K562 (cell line): ENCODE data around the gene HTR4. TPM values are rescaled to one million over a fixed set of nuclear protein-coding genes. Genes with fewer than 3 reads are reported as not detected.

Experiments used
- ATAC-seq: fragments of 200-7000 bp; cut with Tn5 transposase; 3 replicates; pipeline ENCODE4 v1.9.1; 2020; ENCODE audit warnings: moderate library complexity
- BruUV-seq: library from RNA; stranded (reverse); fragments of 400-500 nt; replicated peaks from 2 replicates; lab custom pipeline; 2021; lab: Mats Ljungman, UMichigan
- CTCF ChIA-PET: fragments of 300-600 bp; formaldehyde crosslinking; extraction: SDS; loops from one replicate; lab custom pipeline; 2021; ENCODE audit warnings: low intra/inter-chr PET ratio; lab: Yijun Ruan, JAX
- POLR2A ChIA-PET: fragments of 300-600, 350-650 bp; sonication (Branson Sonifier 250); formaldehyde crosslinking; extraction: SDS; loops from one replicate; lab custom pipeline; 2021; ENCODE audit warnings: antibody characterized with exemption, inconsistent platforms; lab: Yijun Ruan, JAX
- DNase-seq, 4 experiments: peaks; one replicate each; pipeline versions ENCODE4 v3.0.0 to v3.0.0-alpha.2; 2011 to 2018; ENCODE audit warnings: low spot score in 3 of 4, mixed read lengths in 3 of 4; ENCODE audit errors: extremely low read depth in 1 of 4
- FAIRE-seq: peaks from 2 replicates; lab custom pipeline; 2011; peaks lifted over from hg19 to GRCh38; lab: Jason Lieb, UNC
- H2AFZ ChIP-seq: 2 replicates; pipeline ENCODE4 v1.6.0; 2011; ENCODE audit warnings: low read depth, low read length, control low read depth, inconsistent platforms
- H3K27ac ChIP-seq: fragments of 200-600 bp; 3 replicates; pipeline ENCODE4 v1.8.0; 2011; ENCODE audit warnings: low read depth, mild to moderate bottlenecking, control low read depth, inconsistent platforms, low read length, moderate library complexity, mixed read lengths; ENCODE audit errors: extremely low read depth
- H3K27me3 ChIP-seq, 2 experiments: fragments of 300-600 bp in 1 of 2; 2 replicates in 1 of 2; 3 replicates in 1 of 2; pipeline versions ENCODE4 v1.6.0 to v1.8.0; 2011; ENCODE audit warnings: inconsistent platforms in 2 of 2, low read length in 2 of 2, mild to moderate bottlenecking in 1 of 2, mixed read lengths in 1 of 2, moderate library complexity in 1 of 2; ENCODE audit not compliant: control insufficient read depth in 2 of 2, insufficient read depth in 2 of 2
- H3K36me3 ChIP-seq: fragments of 300-600 bp; 3 replicates; pipeline ENCODE4 v1.8.0; 2011; ENCODE audit warnings: mild to moderate bottlenecking, low read length, inconsistent platforms; ENCODE audit not compliant: control insufficient read depth, insufficient read depth
- H3K4me1 ChIP-seq, 2 experiments: fragments of 200-600 bp in 1 of 2; replicated peaks in 1 of 2; 2 replicates in 1 of 2; 3 replicates in 1 of 2; pipeline versions ENCODE4 v1.5.1 to v1.8.0; 2011; ENCODE audit warnings: inconsistent platforms in 2 of 2, low read length in 2 of 2, mild to moderate bottlenecking in 1 of 2, mixed read lengths in 1 of 2, moderate library complexity in 1 of 2; ENCODE audit not compliant: control insufficient read depth in 2 of 2, insufficient read depth in 2 of 2
- H3K4me2 ChIP-seq: 2 replicates; pipeline ENCODE4 v1.6.1; 2011; ENCODE audit warnings: low read length, control low read depth, inconsistent platforms, mixed read lengths; ENCODE audit not compliant: insufficient read depth
- H3K4me3 ChIP-seq: fragments of 200-600 bp; sonication (generic), shearing (Covaris generic); 2 replicates; pipeline ENCODE4 v1.5.1; 2016; ENCODE audit warnings: control low read depth, inconsistent platforms
- H3K79me2 ChIP-seq: fragments of 200-600 bp; 3 replicates; pipeline ENCODE4 v1.8.0; 2011; ENCODE audit warnings: low read length, inconsistent platforms; ENCODE audit not compliant: control insufficient read depth, insufficient read depth
- H3K9ac ChIP-seq, 2 experiments: 2 replicates each; pipeline versions ENCODE4 v1.6.0 to v1.6.1; 2011; ENCODE audit warnings: low read depth in 2 of 2, low read length in 2 of 2, control low read depth in 1 of 2, inconsistent platforms in 1 of 2, mild to moderate bottlenecking in 1 of 2, mixed read lengths in 1 of 2; ENCODE audit not compliant: insufficient read depth in 1 of 2
- H3K9me1 ChIP-seq: one replicate; pipeline ENCODE4 v1.6.0; 2011; ENCODE audit warnings: inconsistent platforms, mild to moderate bottlenecking, low read length, moderate library complexity; ENCODE audit not compliant: control insufficient read depth, insufficient read depth
- H3K9me3 ChIP-seq: replicated peaks from 2 replicates; pipeline ENCODE4 v1.5.1; 2011; ENCODE audit warnings: low read depth, low read length, inconsistent platforms; ENCODE audit not compliant: control insufficient read depth, insufficient read depth
- H4K20me1 ChIP-seq: replicated peaks from 2 replicates; pipeline ENCODE4 v1.6.1; 2011; ENCODE audit warnings: low read length, inconsistent platforms, mixed read lengths; ENCODE audit not compliant: control insufficient read depth, insufficient read depth
- CHAMP1 ChIP-seq: fragments of 450-650 bp; IDR thresholded peaks from 2 replicates; pipeline ENCODE4 v1.6.1; 2016; ENCODE audit warnings: mild to moderate bottlenecking
- CHD1 ChIP-seq: fragments of 200-600 bp; sonication (generic); IDR thresholded peaks from one replicate; pipeline ENCODE4 v1.6.1; 2012; ENCODE audit warnings: mild to moderate bottlenecking, moderate library complexity, low read length, inconsistent platforms
- EZH2 ChIP-seq: IDR thresholded peaks from 2 replicates; pipeline ENCODE4 v1.6.1; 2012; ENCODE audit warnings: low read depth, mild to moderate bottlenecking, inconsistent platforms, low read length, borderline replicate concordance
- HLTF ChIP-seq: fragments of 450-650 bp; IDR thresholded peaks from 2 replicates; pipeline ENCODE4 v1.6.1; 2016
- PPARD ChIP-seq: fragments of 250-450 bp; sonication (Bioruptor Pico); IDR thresholded peaks from 2 replicates; pipeline ENCODE4 v1.8.0; 2022; ENCODE audit warnings: inconsistent platforms, mild to moderate bottlenecking, moderate library complexity
- SP1 ChIP-seq: sonication (generic); formaldehyde crosslinking; IDR thresholded peaks from 2 replicates; pipeline ENCODE4 v1.8.1; 2022; ENCODE audit warnings: mild to moderate bottlenecking, missing genetic modification reagents
- TEAD1 ChIP-seq, 2 experiments: fragments of 450-650 bp in 1 of 2; sonication (generic) in 1 of 2; formaldehyde crosslinking; IDR thresholded peaks; 2 replicates each; pipeline versions ENCODE4 v1.4.0 to v1.8.0; 2020 to 2022; ENCODE audit warnings: mild to moderate bottlenecking in 2 of 2, missing genetic modification reagents in 1 of 2
- ZNF696 ChIP-seq: fragments of 250-450 bp; sonication (Bioruptor Pico); conservative IDR thresholded peaks from 2 replicates; pipeline ENCODE4 v1.4.0; 2020; ENCODE audit warnings: mild to moderate bottlenecking, moderate library complexity
- WGBS: fragments of 100-300 bp; shearing (Covaris generic); methylation state at CpG from one replicate; pipeline ENCODE4 v1.1.6; 2016; ENCODE audit warnings: low coverage, mixed read lengths; ENCODE audit not compliant: insufficient coverage; ENCODE audit errors: missing lambda C conversion rate; 5-methylcytosine and 5-hydroxymethylcytosine counted together
- in situ Hi-C: fragments of 300-500 bp; cut with MboI; formaldehyde crosslinking; loops from 4 replicates; pipeline ENCODE4 v1.15.0; 2018; ENCODE audit warnings: inconsistent platforms, mixed read lengths
- intact Hi-C: fragments of 100-400 bp; cut with micrococcal nuclease; formaldehyde crosslinking; loops from 2 replicates; pipeline ENCODE4 v1.14.2; 2022
- polyA plus RNA-seq, 8 experiments: library from polyadenylated mRNA; depleted of rRNA in 4 of 8; stranded (reverse) in 5 of 8; unstranded in 3 of 8; fragments of >200 nt; fragmentation: Nextera tagmentation in 2 of 8; fragmentation: Illumina TruSeq in 1 of 8; extraction: Ambion mirVana in 2 of 8; extraction: Trizol in 1 of 8; gene quantifications; 2 replicates each; pipeline versions ENCODE4 v1.2.1 to v1.2.3, GENCODE V29; 2011 to 2014; ENCODE audit warnings: inconsistent platforms in 1 of 8, missing spikeins in 1 of 8
- total RNA-seq, 7 experiments: library from RNA; depleted of rRNA in 6 of 7; stranded (reverse); fragments of >200 nt in 6 of 7; fragmentation: Illumina TruSeq in 2 of 7; extraction: Trizol in 2 of 7; gene quantifications; 2 replicates each; pipeline versions ENCODE4 v1.2.1 to v1.2.3, GENCODE V29; 2011 to 2021; ENCODE audit warnings: low replicate concordance in 1 of 7

Gene HTR4
- total and polyA plus RNA-seq, 9 of the 15 experiments (the other 6 are each of a cell fraction or from before 2014, with no cell fraction given), result 0.13 TPM; not detected in 8

- no peaks in the 10 kb centered on the region for H3K79me2 ChIP-seq
- H3K9me3 ChIP-seq, result no peaks in the 10 kb centered on the region
- BruUV-seq, result no TSS peak
- no peaks in the 10 kb centered on the region for H3K27me3 ChIP-seq
- ATAC-seq (0 out of 3 replicates have a peak, but pooled peaks have one; percentile 7), FAIRE-seq (no peak), DNase-seq (no peak)
- no peak overlapping the region for H3K9ac ChIP-seq
- no peak for TF ChIP-seq SP1 (CRISPR knock-in tag)
- TF ChIP-seq EZH2, result no peak
- TF ChIP-seq PPARD (CRISPR knock-in tag), result no peak
- in situ Hi-C loops, result no loop called here
- no peak overlapping the region; the same call in 1 of the 2 replicates for H3K4me2 ChIP-seq
- H4K20me1 ChIP-seq, result no peaks in the 10 kb centered on the region
- H3K27ac ChIP-seq, result no peak overlapping the region
- peak overlapping the region; percentile 79 for H2AFZ ChIP-seq
- intact Hi-C loops, result loop anchor here (10.0 kb wide), 1 partner anchor 115 kb away; no protein-coding TSS in a partner anchor
- H3K4me1 ChIP-seq, result peaks cover 0 to 19% of the 10 kb centered on the region in 2 experiments; a peak in 2 of 5 replicates
- no peaks in the 10 kb centered on the region for H3K9me1 ChIP-seq
- no peaks in the 10 kb centered on the region for H3K36me3 ChIP-seq
- CTCF ChIA-PET, result no interaction called here
- POLR2A ChIA-PET, result interaction anchor here (0.8 kb wide), 1 partner anchor 9 kb away, joined by 3 read pairs; no protein-coding TSS in a partner anchor
- H3K4me3 ChIP-seq, result no peak overlapping the region
Measured at GRCh38 chr5:148569948-148570347, 84.4 kb downstream of the HTR4 start.

GRCh38 chr5:148565148-148565547 lies 89.2 kb downstream of the HTR4 start:
- no peaks in the 10 kb centered on the region for H3K9me1 ChIP-seq
- no TSS peak for BruUV-seq
- TF ChIP-seq CHD1 (no peak), ZNF696 (no peak), HLTF (no peak), CHAMP1 (no peak), TEAD1 (CRISPR knock-in tag; IDR thresholded peaks at IDR 0.05) (no peak)
- H3K36me3 ChIP-seq, result no peaks in the 10 kb centered on the region
- H3K27ac ChIP-seq, result no peak overlapping the region
- in situ Hi-C loops, result no loop called here
- H3K27me3 ChIP-seq, result no peaks in the 10 kb centered on the region
- H3K9ac ChIP-seq, result no peak overlapping the region
- no peaks in the 10 kb centered on the region for H3K9me3 ChIP-seq
- no peak for DNase-seq
- H3K4me1 ChIP-seq, result no peaks in the 10 kb centered on the region; a peak in 1 of 5 replicates
- H4K20me1 ChIP-seq, result no peaks in the 10 kb centered on the region
- H3K79me2 ChIP-seq, result no peaks in the 10 kb centered on the region
- H3K4me3 ChIP-seq, result no peak overlapping the region
- ChIA-PET CTCF (no interaction called here), POLR2A (interaction anchor here (1.0 kb wide), 1 partner anchor 9 kb away, joined by 3 read pairs; no protein-coding TSS in a partner anchor)
- H2AFZ ChIP-seq, result no peak overlapping the region
- no peak for FAIRE-seq
- ATAC-seq, result no peak
- WGBS, result 11% methylated on average over 3 of the region's 3 CpGs
- intact Hi-C loops, result no loop called here
- H3K4me2 ChIP-seq, result no peak overlapping the region
